Astrocyte (in vitro differentiated cells and primary cell): ENCODE measurements around the gene MMS19. TPM values are rescaled to one million over a fixed set of nuclear protein-coding genes. Genes with fewer than 3 reads are reported as not detected.
A peak's percentile ranks its signal among the peaks of the same experiment; 100 is the strongest.

Source experiments
- DNase-seq: peaks from one replicate; pipeline ENCODE4 v3.0.0-alpha.2; 2010; ENCODE audit warnings: low read depth
- FAIRE-seq: peaks from 2 replicates; lab custom pipeline; 2011; peaks lifted over from hg19 to GRCh38; lab: Jason Lieb, UNC
- H2AFZ ChIP-seq: 2 replicates; pipeline ENCODE4 v1.6.0; 2012; ENCODE audit warnings: low read depth, low read length, inconsistent platforms
- H3K27ac ChIP-seq: 2 replicates; pipeline ENCODE4 v1.5.1; 2011; ENCODE audit warnings: low read depth, low read length, inconsistent platforms
- H3K27me3 ChIP-seq: 2 replicates; pipeline ENCODE4 v1.6.0; 2011; ENCODE audit warnings: low read length, inconsistent platforms; ENCODE audit not compliant: insufficient read depth
- H3K36me3 ChIP-seq: 2 replicates; pipeline ENCODE4 v1.5.1; 2011; ENCODE audit warnings: low read length, inconsistent platforms; ENCODE audit not compliant: insufficient read depth
- H3K4me1 ChIP-seq: 2 replicates; pipeline ENCODE4 v1.5.1; 2011; ENCODE audit warnings: low read length, inconsistent platforms; ENCODE audit not compliant: insufficient read depth
- H3K4me2 ChIP-seq: 2 replicates; pipeline ENCODE4 v1.6.0; 2012; ENCODE audit warnings: low read length, inconsistent platforms
- H3K4me3 ChIP-seq: 2 replicates; pipeline ENCODE4 v1.5.1; 2011; ENCODE audit warnings: low read depth, mild to moderate bottlenecking, low read length, inconsistent platforms; ENCODE audit not compliant: insufficient read depth
- H3K79me2 ChIP-seq: 2 replicates; pipeline ENCODE4 v1.6.0; 2012; ENCODE audit warnings: mild to moderate bottlenecking, low read length, inconsistent platforms; ENCODE audit not compliant: insufficient read depth
- H3K9ac ChIP-seq: 2 replicates; pipeline ENCODE4 v1.6.0; 2012; ENCODE audit warnings: mild to moderate bottlenecking, low read length, inconsistent platforms
- H3K9me3 ChIP-seq: 2 replicates; pipeline ENCODE4 v1.5.1; 2012; ENCODE audit warnings: low read depth, mild to moderate bottlenecking, low read length, inconsistent platforms; ENCODE audit not compliant: insufficient read depth
- H4K20me1 ChIP-seq: 2 replicates; pipeline ENCODE4 v1.6.0; 2012; ENCODE audit warnings: low read length, inconsistent platforms; ENCODE audit not compliant: insufficient read depth
- H3K27ac Mint-ChIP-seq: one replicate; pipeline ENCODE4 v1.8.0; 2021; ENCODE audit warnings: mild to moderate bottlenecking, mixed read lengths; ENCODE audit not compliant: unreplicated experiment
- H3K27me3 Mint-ChIP-seq: one replicate; pipeline ENCODE4 v1.8.0; 2021; ENCODE audit warnings: low read depth, mixed read lengths; ENCODE audit not compliant: unreplicated experiment
- H3K36me3 Mint-ChIP-seq: one replicate; pipeline ENCODE4 v1.8.0; 2021; ENCODE audit warnings: low read depth, mixed read lengths; ENCODE audit not compliant: unreplicated experiment
- H3K4me1 Mint-ChIP-seq: one replicate; pipeline ENCODE4 v1.8.0; 2021; ENCODE audit warnings: low read depth, mixed read lengths; ENCODE audit not compliant: unreplicated experiment
- H3K4me3 Mint-ChIP-seq: one replicate; pipeline ENCODE4 v1.8.0; 2021; ENCODE audit warnings: mild to moderate bottlenecking, moderate library complexity, mixed read lengths; ENCODE audit not compliant: unreplicated experiment
- H3K9me3 Mint-ChIP-seq: one replicate; pipeline ENCODE4 v1.8.0; 2021; ENCODE audit warnings: mild to moderate bottlenecking, mixed read lengths; ENCODE audit not compliant: unreplicated experiment
- EZH2 ChIP-seq: IDR thresholded peaks from 2 replicates; pipeline ENCODE4 v1.6.1; 2012; ENCODE audit warnings: mild to moderate bottlenecking, low read length, inconsistent platforms; ENCODE audit not compliant: insufficient read depth
- total RNA-seq: library from RNA; stranded (reverse); gene quantifications from 2 replicates; pipeline ENCODE4 v1.2.1, GENCODE V29; 2021
- TF ChIP-seq, protein P1 (sequence below): IDR thresholded peaks from 2 replicates; pipeline ENCODE4 v1.5.1; 2011; ENCODE audit warnings: low read depth, mild to moderate bottlenecking, inconsistent platforms, low read length, moderate library complexity; ENCODE audit not compliant: insufficient read depth

MMS19 gene
- total RNA-seq, 1 donor from 2014 or later: 84.4 TPM

GRCh38 chr10:97518301-97519043 is 20.2 kb upstream of the MMS19 start:
- Histone ChIP-seq H3K9ac (no peak overlapping the region), H2AFZ (no peak overlapping the region), H3K9me3 (no peaks in the 10 kb centered on the region), H3K4me2 (peak overlapping the region; percentile 28), H3K79me2 (peaks cover 92% of the 10 kb centered on the region), H3K36me3 (no peaks in the 10 kb centered on the region), H4K20me1 (peaks cover 97% of the 10 kb centered on the region), H3K4me3 (no peak overlapping the region), H3K27ac (no peak overlapping the region), H3K27me3 (no peaks in the 10 kb centered on the region), H3K4me1 (peaks cover 13% of the 10 kb centered on the region)
- Mint-ChIP-seq H3K4me3 (peak overlapping the region; percentile 52), H3K36me3 (peaks cover 6% of the 10 kb centered on the region), H3K4me1 (peaks cover 43% of the 10 kb centered on the region), H3K27ac (peak overlapping the region; percentile 35), H3K27me3 (no peaks in the 10 kb centered on the region), H3K9me3 (no peaks in the 10 kb centered on the region)
- DNase-seq (no peak), FAIRE-seq (no peak)
- no peak for TF ChIP-seq EZH2
- TF ChIP-seq, protein P1, sequence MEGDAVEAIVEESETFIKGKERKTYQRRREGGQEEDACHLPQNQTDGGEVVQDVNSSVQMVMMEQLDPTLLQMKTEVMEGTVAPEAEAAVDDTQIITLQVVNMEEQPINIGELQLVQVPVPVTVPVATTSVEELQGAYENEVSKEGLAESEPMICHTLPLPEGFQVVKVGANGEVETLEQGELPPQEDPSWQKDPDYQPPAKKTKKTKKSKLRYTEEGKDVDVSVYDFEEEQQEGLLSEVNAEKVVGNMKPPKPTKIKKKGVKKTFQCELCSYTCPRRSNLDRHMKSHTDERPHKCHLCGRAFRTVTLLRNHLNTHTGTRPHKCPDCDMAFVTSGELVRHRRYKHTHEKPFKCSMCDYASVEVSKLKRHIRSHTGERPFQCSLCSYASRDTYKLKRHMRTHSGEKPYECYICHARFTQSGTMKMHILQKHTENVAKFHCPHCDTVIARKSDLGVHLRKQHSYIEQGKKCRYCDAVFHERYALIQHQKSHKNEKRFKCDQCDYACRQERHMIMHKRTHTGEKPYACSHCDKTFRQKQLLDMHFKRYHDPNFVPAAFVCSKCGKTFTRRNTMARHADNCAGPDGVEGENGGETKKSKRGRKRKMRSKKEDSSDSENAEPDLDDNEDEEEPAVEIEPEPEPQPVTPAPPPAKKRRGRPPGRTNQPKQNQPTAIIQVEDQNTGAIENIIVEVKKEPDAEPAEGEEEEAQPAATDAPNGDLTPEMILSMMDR: no peak

DNA sequence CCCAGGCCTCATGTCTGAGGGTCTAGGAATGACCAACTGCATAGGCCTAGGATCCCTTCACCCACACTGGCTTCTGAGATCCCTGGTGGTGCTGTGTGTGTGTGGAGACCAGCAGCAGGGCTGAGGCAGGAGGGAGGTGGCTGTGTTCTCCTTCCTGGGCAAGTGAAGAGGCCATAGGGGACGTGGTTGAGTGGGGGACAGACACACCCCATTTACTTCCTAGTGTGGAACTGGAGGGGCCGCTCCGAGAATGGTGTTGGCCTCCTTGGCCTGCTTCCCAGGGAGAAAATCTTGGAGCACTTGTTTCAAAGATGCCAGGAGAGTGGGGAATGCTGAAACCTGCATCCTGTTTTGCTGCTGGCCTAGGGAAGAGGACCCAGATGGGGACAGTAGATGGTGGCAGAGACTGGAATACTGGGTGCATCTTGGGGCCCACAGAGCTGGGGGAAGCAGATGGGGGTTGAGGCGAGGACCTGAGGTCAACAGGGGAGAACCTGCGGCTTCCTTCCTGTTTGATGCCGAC is 19.6 kb upstream of the MMS19 start:
- peaks cover 6% of the 10 kb centered on the region for H3K36me3 Mint-ChIP-seq
- no peaks in the 10 kb centered on the region for H3K27me3 ChIP-seq
- peaks cover 92% of the 10 kb centered on the region for H3K79me2 ChIP-seq
- DNase-seq (no peak), FAIRE-seq (no peak)
- no peak overlapping the region for H3K27ac ChIP-seq
- no peak overlapping the region for H3K4me3 Mint-ChIP-seq
- H3K4me2 ChIP-seq: peak overlapping the region; percentile 28
- no peak overlapping the region for H3K4me3 ChIP-seq
- H3K4me1 Mint-ChIP-seq: peaks cover 47% of the 10 kb centered on the region
- H3K9me3 ChIP-seq: no peaks in the 10 kb centered on the region
- H3K9me3 Mint-ChIP-seq: no peaks in the 10 kb centered on the region
- H2AFZ ChIP-seq: no peak overlapping the region
- peaks cover 97% of the 10 kb centered on the region for H4K20me1 ChIP-seq
- TF ChIP-seq EZH2: no peak
- TF ChIP-seq, protein P1: no peak
- peak overlapping the region; percentile 55 for H3K27ac Mint-ChIP-seq
- peaks cover 13% of the 10 kb centered on the region for H3K4me1 ChIP-seq
- no peaks in the 10 kb centered on the region for H3K36me3 ChIP-seq
- H3K27me3 Mint-ChIP-seq: no peaks in the 10 kb centered on the region
- H3K9ac ChIP-seq: no peak overlapping the region
